ENCODE results near the gene DOK3.
"Not testable (repeated sequence)": the region's sequence is repeated elsewhere in the genome, so short reads cannot be mapped to it uniquely, and the experiment has no call there.

DOK3 gene

DNA sequence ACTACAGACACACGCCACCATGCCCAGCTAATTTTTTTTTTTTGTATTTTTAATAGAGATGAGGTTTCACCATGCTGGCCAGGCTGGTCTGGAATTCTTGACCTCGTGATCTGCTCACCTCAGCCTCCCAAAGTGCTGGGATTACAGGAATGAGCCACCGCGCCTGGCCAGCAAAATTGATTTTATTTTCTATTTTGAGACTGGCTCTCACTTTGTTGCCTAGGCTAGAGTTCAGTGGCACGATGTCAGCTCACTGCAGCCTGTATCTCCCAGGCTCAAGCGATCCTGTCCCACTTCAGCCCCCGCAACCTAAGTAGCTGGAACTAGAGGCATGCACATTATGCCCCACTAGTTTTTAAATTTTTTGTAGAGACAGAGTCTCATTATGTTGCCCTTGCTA lies 24.8 kb upstream of the DOK3 start:
- not testable (repeated sequence) for DNase-seq

DNA sequence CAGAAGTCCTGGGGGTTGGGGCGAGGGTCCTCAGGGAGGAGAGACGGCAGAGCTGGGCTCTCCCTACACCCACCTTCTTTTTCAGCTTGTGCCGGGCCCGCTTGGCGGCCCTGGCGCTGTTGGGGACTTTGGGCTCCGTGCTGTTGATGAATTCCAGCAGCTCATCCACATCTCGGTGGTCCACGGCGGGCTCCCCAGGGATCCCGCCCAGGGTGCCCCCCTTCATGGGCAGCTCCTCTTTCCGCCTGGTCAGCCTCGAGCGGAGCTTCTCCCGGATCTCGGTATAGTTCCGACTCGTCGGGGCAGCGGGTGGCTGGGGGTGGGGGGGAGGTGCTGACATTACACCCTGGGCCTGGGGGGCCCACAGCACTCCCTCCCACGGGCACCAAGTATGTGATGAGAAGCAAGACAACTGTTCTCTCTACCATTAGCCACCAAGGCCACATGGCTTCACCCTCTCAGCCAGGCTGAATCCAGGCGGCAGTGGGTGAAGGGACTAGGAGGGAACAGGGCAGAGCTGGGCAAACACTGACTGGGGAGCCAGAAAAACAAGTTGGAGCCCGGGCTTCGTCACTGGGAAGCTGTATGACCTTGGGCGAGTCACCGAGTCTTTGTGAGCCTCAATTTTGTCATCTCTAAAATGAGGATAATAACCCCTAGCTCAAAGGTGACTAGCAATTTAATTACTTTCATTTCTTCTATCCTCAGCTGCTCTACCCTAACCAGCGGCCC lies 21.7 kb upstream of the DOK3 start:
- no peak for DNase-seq

DNA sequence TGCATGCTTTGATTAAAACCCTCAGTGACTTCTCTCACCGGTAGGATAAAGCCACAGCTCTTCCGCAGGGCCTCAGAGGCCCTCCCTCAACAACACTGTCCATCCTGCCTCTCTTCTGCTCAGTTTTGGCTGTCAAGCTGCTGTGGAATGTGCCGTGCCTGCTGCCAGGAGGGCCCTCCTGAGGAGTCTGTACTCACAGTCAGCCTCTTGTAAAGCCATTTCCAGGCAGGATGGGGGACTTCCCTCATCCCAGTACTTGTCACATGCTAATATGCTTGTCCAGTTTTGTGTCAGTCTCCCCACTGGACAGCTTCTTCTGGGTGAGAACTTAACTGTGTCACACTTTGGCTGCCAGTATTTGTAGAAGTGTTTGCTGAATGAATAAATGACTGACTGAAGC lies 21.0 kb upstream of the DOK3 start:
- DNase-seq: no peak

DNA sequence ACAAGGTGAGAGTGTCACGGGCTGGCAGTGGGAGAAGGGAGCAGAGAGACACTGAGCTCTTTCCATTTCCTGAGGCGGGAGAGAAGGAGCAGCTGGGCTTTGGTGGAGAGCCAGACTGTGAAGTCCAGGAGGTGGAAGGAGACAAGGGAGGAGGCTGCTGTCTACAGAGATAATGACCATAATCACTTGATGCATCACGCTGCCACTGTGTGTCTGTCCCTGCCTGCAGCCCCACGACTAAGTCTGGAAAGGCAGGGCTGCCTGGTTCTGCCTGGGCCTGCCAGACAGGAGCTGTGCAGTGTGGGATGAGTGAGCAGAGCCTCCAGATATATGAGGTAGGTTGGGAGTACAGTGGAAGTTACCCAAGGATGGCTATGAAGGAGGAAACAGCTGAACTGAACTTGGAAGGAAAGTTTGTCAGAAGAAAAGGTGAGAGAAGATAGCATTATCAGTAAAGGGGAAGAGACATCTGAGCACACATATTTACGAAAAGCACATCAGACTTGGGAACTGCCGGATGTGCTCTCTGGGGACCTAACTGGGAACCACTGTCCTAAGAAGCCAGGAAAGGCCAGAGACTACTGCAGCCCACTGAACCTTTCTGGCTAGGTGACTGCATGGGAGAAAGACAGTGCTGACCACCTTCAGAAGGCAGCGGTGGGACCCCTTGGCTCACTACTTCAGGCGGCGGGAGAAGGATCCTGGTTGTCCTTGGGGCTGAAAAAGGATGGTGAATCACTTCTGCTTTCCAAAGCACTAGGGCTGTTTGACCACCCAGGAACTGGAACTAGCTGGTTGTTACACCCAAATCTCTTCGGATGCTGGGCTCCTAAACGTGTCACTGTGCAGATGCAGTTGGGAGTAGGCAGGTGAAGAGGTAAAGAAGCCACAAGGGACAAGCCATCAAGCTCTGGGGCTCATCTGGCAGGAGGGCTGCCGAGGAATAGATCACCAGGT lies 19.9 kb upstream of the DOK3 start:
- no peak for DNase-seq

DNA sequence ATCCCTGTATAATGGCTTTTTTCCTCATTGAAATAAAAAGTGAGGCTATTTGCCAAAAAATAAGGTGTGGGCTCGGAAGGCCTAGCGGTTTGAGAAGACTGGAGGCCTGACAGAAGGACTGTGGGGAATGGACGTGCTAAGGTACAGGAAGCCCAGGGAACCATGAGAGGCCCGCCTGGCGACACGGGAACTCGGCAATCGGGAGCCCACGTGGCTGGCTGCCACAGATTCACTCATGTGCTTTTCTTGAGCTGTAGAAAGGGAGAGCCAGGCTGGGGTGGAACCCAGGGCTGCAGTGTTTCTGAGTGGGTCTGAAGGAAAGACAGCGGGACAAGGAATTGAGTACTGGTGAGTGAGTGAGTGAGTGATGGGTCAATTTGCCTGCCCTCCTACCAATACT lies 19.0 kb upstream of the DOK3 start:
- no peak for DNase-seq

DNA sequence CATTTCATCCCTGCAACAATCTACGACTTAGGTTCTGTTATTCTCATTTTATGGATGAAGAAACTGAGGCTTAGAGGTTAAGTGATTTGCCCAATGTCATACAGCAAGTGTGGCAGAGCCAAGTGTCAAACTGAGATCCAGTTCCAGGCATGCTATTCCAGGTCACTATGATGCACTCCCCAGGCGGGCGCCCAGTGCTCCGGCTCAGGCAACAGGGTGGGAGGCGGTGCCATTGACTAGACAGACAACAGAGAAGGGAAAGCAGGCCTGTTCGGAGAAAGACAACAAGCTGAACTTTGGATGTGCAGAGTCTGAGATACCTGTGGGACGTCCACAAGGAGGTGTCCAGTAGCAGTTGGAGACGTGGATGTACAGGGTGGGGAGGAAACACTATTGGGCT lies 18.0 kb upstream of the DOK3 start:
- no peak for DNase-seq

DNA sequence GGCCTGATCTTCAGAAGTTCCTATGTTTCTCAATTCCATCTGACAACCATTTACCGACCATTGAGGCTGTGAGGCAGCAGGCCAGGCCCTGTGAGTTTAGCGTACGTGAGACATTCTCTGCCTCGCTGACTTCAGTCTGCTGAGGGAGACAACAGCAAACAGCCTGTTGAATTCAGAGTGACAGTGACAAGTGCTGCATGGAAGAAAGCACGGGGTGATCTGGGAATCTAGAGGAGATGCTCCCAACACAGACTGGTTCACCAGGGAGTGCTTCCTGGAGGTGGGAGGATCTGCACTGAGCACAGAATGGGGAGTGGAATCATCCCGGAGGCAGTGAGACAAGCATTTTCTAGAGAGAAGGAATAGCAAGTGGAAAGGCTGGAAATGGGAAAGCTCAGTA lies 17.2 kb upstream of the DOK3 start:
- no peak for DNase-seq

DNA sequence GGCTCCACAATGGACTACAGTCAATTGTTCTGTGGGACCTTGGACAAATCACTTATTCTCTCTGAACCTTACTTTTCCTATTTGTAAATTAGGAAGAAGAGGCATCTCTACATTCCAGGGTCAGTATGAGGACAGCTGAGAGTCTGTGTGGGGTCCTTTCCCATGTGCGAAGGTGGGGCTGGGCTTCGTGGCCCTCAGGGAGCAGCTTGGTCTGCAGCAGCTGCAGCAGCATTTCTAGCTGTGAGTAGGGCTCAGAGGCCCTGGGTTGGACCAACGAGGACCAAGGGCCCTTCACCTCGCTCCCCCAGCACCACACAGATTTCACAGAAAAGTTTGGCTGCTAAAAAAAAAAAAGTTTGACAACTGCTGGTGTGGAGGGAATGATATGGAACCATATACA lies 16.6 kb upstream of the DOK3 start:
- no peak for DNase-seq

DNA sequence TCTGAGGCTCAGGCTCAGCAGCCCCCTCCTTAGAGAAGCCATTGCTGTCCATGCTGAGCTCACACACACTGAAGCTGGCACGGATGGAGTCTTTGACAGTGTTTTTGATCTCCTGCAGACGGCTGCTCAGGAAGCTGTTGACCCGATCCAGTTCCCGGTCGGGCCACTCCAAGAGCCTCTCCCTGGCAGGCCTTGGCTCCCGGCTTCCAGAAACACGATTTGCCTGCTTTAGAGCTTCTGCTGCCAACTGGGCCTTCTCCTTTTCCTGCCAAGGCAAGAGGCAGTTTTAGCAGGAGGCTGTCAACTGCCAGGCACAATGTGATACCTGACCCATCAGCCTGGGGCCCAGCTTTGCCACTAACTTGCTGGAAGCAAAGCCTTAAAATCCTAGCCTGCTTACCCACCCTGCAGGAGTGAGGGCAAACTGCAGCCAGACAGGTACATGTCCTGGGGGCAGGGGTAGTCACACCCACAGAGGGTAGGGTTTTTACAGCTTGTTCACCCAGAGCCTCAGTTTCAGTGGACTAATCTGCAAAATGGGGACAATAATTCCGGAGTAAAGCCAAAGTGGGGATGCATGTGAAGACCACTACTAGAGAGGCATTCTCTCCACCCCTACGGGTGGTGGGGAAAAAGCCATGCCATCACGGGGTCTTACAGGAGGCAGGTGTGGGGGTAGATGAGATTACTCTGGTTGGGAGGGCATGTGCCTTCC lies 15.5 kb upstream of the DOK3 start:
- no peak for DNase-seq

DNA sequence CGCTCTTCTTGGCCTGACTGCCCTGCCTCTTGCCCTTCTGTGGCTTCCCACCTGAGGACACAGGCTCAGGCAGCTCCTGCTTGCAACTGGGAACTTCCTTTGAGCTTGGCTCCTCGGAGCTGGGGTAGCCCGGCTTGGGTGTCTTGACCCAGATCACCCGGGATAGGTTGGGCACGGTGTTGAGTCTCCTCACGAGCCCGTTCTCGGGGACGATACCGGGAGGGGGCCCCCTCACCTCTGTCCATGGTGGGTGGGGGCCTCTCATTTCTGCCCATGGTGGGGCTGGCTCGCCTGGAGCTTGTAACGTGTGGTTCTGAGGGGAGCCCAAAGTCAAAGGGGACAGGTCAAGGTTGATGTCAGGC lies 14.9 kb upstream of the DOK3 start:
- DNase-seq: no peak

DNA sequence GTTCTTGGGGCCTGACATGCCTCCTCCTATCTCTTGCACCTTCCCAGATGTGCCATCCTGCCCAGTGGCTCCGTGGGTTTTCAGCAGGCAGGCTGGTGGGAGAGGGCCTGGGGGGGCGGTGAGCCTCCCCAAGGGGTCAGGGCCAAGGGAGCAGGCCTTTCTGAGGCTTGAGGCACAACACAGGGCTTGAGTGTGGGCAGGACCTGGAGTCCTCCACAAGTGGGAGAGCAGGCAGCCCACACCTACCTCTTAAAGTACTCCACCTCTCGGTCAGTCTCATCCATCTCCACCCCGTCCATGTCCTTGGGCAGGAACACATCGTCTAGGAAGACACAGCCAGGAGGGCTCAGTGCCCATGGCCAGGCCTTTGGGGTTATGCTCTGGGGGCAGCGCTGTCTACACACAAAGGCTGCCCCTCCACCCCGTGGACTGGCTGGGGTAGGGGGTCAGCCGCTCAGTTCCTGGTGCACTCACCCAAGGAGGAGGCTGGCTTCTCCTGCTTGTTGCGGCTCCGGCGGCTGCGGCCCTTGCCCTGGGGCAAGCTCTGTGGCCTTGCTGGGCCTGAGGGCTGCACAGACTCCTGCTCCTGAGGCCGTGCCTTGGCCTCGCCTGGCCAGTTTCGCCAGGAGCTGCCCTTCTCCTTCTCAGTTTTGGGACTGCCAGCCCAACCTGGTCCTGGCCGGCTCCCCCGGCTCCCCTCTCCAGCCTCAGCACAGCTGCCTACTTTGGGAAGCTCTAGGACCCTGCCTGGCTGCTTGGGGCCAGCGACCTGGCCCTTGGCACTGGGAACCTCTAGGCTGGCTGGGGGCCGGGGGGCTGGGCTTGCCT lies 14.3 kb upstream of the DOK3 start:
- DNase-seq: no peak

DNA sequence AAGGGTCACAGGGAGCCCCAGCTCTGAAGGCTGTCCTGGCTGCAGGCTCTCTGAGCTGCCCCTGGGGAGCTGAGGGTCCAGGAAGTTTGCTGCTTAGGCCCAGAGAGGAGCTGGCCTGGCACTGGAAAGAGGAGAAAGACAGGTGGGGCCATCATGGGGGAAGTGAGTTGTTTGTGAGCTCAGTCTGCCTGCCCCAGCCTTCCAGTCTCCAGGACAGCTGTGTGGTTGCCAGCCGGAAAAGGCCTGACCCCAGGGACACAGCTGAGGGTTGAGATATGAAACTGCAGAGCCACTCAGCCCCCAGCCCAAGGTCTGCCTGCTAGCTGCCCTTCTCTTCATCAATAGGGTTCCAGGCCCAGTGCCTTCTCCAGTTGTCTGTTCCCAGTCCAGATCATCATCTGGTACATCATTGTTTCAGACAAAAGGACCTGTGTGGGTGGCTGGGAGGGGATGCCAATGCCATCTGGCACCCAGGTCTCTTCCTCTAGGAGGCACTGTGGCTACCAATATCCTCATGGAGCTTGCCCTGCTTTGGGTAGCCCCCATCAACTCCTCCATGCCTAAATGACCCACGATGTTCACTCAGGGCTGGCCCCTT lies 11.4 kb upstream of the DOK3 start:
- no peak for DNase-seq

DNA sequence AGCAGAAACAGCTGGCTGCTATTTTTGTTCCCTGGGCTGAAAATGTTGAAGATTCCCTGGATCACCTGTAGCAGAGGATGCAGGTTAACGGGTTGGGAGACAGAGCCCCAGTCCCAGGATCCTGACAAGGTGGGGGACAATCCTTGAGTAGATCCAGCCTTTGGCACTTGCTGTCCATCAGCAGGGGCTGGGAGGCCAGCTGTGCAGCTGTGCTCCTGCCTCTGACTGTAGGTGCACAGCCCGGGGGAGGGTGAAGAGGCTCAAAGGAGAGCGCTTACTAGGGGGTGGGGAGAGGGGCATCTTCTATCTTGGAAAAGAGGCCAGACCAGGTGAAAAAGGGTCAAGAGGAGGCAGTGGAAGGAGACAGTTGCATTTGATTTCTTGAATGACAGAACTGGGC lies 10.6 kb upstream of the DOK3 start:
- DNase-seq: no peak

DNA sequence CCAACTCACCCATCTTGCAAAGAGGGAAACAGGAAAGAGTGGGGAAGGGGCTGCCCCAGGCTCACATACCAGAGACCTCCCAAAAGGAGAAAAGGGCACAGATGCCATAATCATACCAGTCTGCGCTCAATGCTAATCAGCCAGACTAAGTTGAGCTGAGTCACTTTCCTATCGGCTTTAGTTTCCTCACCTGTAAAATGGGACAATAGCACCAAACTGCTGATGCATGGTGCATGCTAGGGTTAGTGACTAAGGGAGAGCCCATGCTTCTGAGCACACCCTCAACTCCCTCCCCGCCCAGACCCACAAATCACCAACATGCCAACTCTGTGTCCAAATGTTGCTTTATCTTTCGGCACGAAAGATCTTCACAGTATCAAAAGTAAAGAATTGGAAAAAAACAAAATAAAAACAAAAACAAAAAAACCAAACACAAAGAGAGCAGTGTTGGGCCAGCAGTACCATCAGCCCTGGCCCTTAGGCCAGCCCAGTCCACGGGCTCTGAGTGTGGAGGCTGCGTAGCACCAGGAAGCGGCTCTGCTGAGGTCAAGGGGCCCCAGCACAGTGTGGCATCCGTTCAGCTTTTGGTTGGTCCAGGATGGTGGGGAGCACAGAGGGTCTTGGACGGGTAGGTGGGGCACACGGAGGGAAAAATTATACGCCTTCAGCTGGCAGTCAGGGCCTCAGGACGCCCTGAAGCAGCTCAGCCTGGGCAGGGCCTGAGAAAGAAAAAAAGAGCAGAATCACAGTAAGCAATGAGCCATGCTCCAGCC lies 10.0 kb upstream of the DOK3 start:
- no peak for DNase-seq

DNA sequence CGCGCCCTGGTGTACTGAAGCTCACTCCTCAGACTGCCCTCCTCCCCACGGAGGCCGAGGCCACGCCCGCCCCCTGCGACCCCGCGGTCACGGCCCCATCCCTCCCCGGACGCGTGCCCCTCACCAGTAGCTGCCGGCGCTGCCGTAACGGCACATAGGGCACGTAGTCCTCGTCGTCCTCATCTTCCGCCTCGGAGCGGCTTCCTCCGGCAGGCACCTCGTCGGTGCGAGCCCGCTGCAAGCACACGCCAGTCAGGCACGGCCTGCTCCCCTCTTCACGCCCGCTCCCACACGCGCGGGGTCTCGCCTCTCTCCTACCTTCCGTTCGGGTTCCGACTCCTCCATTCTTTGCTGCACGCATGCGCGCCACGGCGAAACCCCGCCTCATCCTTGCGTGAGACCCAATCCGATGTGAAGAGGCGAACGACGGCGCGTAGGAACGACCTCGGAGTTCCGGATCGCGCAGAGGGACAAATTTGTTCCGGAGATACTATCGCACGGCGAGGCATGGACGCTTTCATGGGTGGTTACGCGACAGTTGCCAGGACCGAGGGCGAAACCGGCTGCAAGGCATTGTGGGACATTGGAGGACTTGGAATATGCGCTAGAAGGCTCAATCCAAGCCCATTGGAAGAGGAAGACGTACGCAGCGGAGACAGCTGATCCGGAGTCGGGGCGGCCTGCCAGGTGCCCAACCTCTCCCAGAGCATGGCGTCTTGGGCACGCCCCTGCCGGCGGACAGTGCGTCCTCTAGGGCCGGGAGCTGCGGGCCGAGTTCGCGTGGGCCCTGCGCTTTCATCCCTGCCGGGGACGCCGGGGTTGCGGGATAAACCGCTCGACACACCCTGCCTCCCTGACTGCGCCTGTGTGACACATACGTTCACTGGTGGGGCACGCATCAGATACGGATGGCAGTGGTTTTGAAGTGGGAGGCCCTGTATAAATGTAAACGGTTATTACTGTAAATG lies 7.3 kb upstream of the DOK3 start, which contains the start of gene DDX41:
Gene DDX41 (minus strand): TSS at position 361 of the 968 bp plus-strand sequence. CDS start 16 bp downstream, at position 345.
- peak; percentile 96 for DNase-seq

DNA sequence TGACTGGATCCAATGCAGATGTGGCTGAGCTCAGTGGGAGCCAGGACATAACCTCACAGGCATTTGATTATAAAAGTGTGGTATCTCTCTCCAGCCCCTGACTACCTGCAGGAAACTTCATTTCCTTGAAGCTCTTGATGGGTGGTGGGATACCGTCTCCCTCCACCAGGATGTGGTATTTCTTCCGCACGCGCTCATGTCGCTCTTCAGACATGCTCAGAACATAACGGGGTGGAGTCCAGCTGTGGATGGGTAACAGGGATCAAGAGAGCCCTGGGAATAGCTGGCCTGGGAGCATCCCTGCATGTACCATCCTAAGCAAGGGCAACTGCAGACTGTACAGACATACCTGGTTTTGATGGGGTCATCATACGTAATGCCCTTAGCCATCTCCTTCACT lies 6.0 kb upstream of the DOK3 start:
- no peak for DNase-seq

DNA sequence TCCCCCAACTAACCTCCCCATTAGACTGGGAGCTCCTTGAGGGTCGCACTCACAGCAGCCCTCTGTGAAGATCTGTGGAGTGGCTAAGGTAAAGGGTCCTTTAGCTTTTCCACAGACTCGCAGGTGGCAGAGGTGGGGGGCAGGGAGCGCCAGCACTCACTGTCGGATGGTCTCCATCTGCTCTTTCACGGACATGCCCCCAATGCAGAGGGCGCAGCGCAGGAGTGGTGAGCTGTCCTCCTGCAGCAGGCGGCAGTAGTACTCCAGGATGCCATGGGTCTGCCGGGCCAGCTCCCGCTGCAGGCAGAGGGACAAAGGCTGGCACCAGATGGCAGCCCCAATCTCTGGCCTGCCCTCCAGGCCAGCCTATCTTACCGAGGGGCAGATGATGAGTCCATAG lies 4.9 kb upstream of the DOK3 start:
- DNase-seq: no peak

DNA sequence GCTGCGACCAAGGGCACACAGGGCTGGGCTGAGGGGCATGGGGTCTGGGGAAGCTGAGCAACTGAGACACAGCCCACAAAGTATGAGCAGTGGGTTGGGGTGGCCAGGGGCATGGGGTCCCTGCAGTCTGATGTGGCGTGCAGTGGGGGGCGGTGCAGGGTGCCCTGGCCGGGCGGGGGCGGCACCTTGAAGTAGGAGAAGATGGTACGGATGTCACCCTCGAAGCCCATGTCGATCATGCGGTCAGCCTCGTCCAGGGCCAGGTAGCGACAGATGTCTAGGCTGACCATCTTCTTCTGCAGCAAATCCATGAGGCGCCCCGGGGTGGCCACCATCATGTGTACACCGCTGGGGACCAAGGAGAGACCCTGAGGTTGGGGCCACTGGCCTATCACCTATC lies 3.9 kb upstream of the DOK3 start:
- no peak for DNase-seq

DNA sequence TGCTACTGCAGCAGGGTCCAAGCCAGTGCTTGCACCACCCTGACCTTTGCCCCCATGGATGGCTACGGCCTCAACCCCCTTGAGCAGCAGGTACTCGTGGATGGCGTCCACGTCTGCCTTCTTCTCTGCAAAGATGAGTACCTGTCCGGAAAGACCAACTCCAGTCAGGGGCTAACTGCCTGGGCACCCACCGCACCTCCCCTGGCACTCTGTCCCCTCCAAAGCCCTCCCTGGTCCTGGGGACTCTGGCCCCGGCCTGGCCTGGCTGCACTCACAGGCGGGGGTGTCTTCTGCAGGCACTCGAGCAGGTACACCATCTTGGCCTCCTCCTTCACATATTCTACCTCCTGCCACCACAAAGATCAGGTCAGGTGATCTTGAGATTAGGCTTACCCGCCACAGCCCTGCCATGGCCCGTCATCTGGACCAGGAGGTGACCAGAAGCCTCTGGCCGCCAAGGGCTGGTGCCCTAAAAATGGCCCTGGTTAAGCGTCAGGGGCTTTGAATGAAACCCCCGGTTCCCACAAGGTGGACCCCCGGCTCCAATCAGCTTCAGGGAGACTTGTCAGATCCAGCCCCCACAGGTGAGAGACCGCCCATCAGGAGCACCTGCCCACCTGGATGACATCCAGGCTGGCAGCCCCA lies 3.2 kb upstream of the DOK3 start:
- no peak for DNase-seq

Data from CD4-positive, alpha-beta T cell treated with Interleukin-21 for 1 hour (primary cell).